Osteocyte (in vitro differentiated cells): ENCODE results near the gene INAFM2. TPM values are rescaled to one million over a fixed set of nuclear protein-coding genes. Genes with fewer than 3 reads are reported as not detected.

Source experiments
- DNase-seq: peaks from one replicate; pipeline ENCODE4 v3.0.0; 2021; ENCODE audit warnings: mixed read lengths; ENCODE audit not compliant: unreplicated experiment; ENCODE audit errors: extremely low spot score
- H3K27ac Mint-ChIP-seq: one replicate; pipeline ENCODE4 v1.8.0; 2021; ENCODE audit warnings: mild to moderate bottlenecking, mixed read lengths; ENCODE audit not compliant: unreplicated experiment
- H3K27me3 Mint-ChIP-seq: one replicate; pipeline ENCODE4 v1.8.0; 2021; ENCODE audit warnings: mixed read lengths; ENCODE audit not compliant: unreplicated experiment
- H3K36me3 Mint-ChIP-seq: one replicate; pipeline ENCODE4 v1.8.0; 2021; ENCODE audit warnings: mixed read lengths; ENCODE audit not compliant: unreplicated experiment
- H3K4me1 Mint-ChIP-seq: one replicate; pipeline ENCODE4 v1.8.0; 2021; ENCODE audit warnings: mixed read lengths; ENCODE audit not compliant: unreplicated experiment
- H3K4me3 Mint-ChIP-seq: one replicate; pipeline ENCODE4 v1.8.0; 2021; ENCODE audit warnings: mild to moderate bottlenecking, moderate library complexity, mixed read lengths; ENCODE audit not compliant: unreplicated experiment
- H3K9me3 Mint-ChIP-seq: one replicate; pipeline ENCODE4 v1.8.0; 2021; ENCODE audit warnings: mixed read lengths; ENCODE audit not compliant: unreplicated experiment
- total RNA-seq: library from RNA; stranded (reverse); gene quantifications from 2 replicates; pipeline ENCODE4 v1.2.1, GENCODE V29; 2021
- TF ChIP-seq, protein P1 (sequence below): fragments of 200-600 bp; sonication (generic); IDR thresholded peaks from 2 replicates; pipeline ENCODE4 v1.5.0; 2021; ENCODE audit warnings: antibody characterized with exemption, mild to moderate bottlenecking, moderate library complexity

INAFM2 gene
- total RNA-seq, 1 donor from 2014 or later: 69.0 TPM

- no peaks in the 10 kb centered on the region for H3K36me3 Mint-ChIP-seq
- TF ChIP-seq, protein P1, sequence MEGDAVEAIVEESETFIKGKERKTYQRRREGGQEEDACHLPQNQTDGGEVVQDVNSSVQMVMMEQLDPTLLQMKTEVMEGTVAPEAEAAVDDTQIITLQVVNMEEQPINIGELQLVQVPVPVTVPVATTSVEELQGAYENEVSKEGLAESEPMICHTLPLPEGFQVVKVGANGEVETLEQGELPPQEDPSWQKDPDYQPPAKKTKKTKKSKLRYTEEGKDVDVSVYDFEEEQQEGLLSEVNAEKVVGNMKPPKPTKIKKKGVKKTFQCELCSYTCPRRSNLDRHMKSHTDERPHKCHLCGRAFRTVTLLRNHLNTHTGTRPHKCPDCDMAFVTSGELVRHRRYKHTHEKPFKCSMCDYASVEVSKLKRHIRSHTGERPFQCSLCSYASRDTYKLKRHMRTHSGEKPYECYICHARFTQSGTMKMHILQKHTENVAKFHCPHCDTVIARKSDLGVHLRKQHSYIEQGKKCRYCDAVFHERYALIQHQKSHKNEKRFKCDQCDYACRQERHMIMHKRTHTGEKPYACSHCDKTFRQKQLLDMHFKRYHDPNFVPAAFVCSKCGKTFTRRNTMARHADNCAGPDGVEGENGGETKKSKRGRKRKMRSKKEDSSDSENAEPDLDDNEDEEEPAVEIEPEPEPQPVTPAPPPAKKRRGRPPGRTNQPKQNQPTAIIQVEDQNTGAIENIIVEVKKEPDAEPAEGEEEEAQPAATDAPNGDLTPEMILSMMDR: no peak
- DNase-seq: peak; percentile 97
- peak within 1 kb of the TSS; percentile 69 for H3K4me3 Mint-ChIP-seq
- H3K27me3 Mint-ChIP-seq: peaks cover 6% of the 10 kb centered on the region
- no peaks in the 10 kb centered on the region for H3K9me3 Mint-ChIP-seq
- H3K4me1 Mint-ChIP-seq: peaks cover 34% of the 10 kb centered on the region
- H3K27ac Mint-ChIP-seq: no peak within 1 kb of the TSS
Observed at GRCh38 chr15:40357723-40358470, 34.4 kb downstream of the INAFM2 start, which contains the start of gene DISP2. Gene DISP2 (plus strand): TSS chr15:40358219. CDS start chr15:40358322, 103 bp downstream.

- Mint-ChIP-seq H3K27me3 (peaks cover 6% of the 10 kb centered on the region), H3K9me3 (no peaks in the 10 kb centered on the region), H3K4me1 (peaks cover 29% of the 10 kb centered on the region), H3K27ac (no peak overlapping the region), H3K36me3 (no peaks in the 10 kb centered on the region), H3K4me3 (peak overlapping the region; percentile 65)
- TF ChIP-seq, protein P1: no peak
- DNase-seq: no peak
Observed at GRCh38 chr15:40358471-40359353, 35.2 kb downstream of the INAFM2 start.

GRCh38 chr15:40360015-40360414 is 36.5 kb downstream of the INAFM2 start:
- H3K4me1 Mint-ChIP-seq: peaks cover 16% of the 10 kb centered on the region
- no peak overlapping the region for H3K27ac Mint-ChIP-seq
- H3K27me3 Mint-ChIP-seq: peaks cover 6% of the 10 kb centered on the region
- no peak overlapping the region for H3K4me3 Mint-ChIP-seq
- DNase-seq: no peak
- TF ChIP-seq, protein P1: no peak
- no peaks in the 10 kb centered on the region for H3K36me3 Mint-ChIP-seq
- no peaks in the 10 kb centered on the region for H3K9me3 Mint-ChIP-seq

DNA sequence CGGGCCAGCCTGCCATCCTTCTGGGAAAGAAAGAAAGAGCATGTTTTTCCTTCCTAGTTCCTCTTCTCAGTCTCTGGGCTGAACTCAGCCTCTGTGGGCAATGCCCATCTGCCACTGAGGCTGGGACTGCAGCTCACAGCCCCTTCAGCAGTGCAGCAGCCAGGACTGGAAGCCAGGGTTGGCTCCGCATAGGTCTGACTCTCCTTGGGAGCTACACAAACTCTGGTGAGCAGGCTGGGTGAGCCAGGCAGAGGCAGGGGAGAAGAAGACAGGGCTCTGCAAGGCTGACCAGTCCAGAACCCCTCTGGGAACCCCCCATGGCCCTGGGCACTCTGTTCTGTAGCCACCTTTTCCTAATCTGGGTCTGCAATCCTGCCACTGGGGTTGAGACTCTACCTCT is 38.1 kb downstream of the INAFM2 start:
- TF ChIP-seq, protein P1: no peak
- H3K4me3 Mint-ChIP-seq: no peak overlapping the region
- peaks cover 6% of the 10 kb centered on the region for H3K27me3 Mint-ChIP-seq
- peaks cover 6% of the 10 kb centered on the region for H3K4me1 Mint-ChIP-seq
- no peaks in the 10 kb centered on the region for H3K36me3 Mint-ChIP-seq
- no peak for DNase-seq
- H3K27ac Mint-ChIP-seq: no peak overlapping the region
- no peaks in the 10 kb centered on the region for H3K9me3 Mint-ChIP-seq

DNA sequence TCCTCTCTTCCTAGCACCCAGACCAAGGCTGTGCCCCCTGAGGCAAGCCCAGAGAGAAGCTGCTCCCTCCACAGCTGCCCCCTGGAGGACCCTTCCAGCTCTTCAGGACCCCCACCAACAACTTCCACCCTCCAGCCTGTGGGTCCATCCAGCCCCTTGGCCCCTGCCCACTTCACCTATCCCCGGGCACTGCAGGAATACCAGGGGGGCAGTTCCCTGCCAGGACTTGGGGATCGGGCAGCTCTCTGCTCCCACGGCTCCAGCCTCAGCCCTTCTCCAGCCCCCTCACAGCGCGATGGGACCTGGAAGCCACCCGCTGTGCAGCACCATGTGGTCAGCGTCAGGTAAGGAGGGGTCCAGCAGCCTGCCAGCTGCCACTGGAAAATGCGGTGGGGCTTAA is 40.1 kb downstream of the INAFM2 start:
- H3K9me3 Mint-ChIP-seq: no peaks in the 10 kb centered on the region
- no peak overlapping the region for H3K27ac Mint-ChIP-seq
- H3K27me3 Mint-ChIP-seq: peaks cover 6% of the 10 kb centered on the region
- peaks cover 6% of the 10 kb centered on the region for H3K4me1 Mint-ChIP-seq
- DNase-seq: no peak
- TF ChIP-seq, protein P1: no peak
- no peak overlapping the region for H3K4me3 Mint-ChIP-seq
- H3K36me3 Mint-ChIP-seq: no peaks in the 10 kb centered on the region
